GM12878 (cell line): ENCODE data around the gene SYNDIG1. TPM values are rescaled to one million over a fixed set of nuclear protein-coding genes. Genes with fewer than 3 reads are reported as not detected.

ENCODE experiments used
- ATAC-seq: fragments of 200-7000 bp; cut with Tn5 transposase; 3 replicates; pipeline ENCODE4 v1.9.1; 2020; ENCODE audit warnings: mild to moderate bottlenecking, moderate library complexity
- BruUV-seq: library from RNA; stranded (reverse); fragments of 400-500 nt; replicated peaks from 2 replicates; lab custom pipeline; 2021; lab: Mats Ljungman, UMichigan
- CTCF ChIA-PET: fragments of 300-600 bp; sonication (Branson Sonifier 250); formaldehyde crosslinking; extraction: SDS; loops from one replicate; lab custom pipeline; 2021; ENCODE audit warnings: inconsistent platforms; lab: Yijun Ruan, JAX
- POLR2A ChIA-PET: fragments of 350-600 bp; formaldehyde crosslinking; extraction: SDS; loops from one replicate; lab custom pipeline; 2021; ENCODE audit warnings: inconsistent platforms; lab: Charles Lee
- RAD21 ChIA-PET: fragments of 300-600 bp; sonication (Branson Sonifier 250); formaldehyde crosslinking; loops from one replicate; lab custom pipeline; 2023; ENCODE audit warnings: antibody characterized with exemption; ENCODE audit not compliant: unreplicated experiment; lab: Charles Lee
- SMC1A ChIA-PET: fragments of 300-600 bp; sonication (Branson Sonifier 250); formaldehyde crosslinking; loops from one replicate; lab custom pipeline; 2023; ENCODE audit not compliant: unreplicated experiment, uncharacterized antibody; lab: Charles Lee
- DNase-seq: peaks from one replicate; pipeline ENCODE4 v3.0.0-alpha.2; 2011; ENCODE audit warnings: low read depth, low spot score
- FAIRE-seq: peaks from 3 replicates; lab custom pipeline; 2011; peaks lifted over from hg19 to GRCh38; lab: Jason Lieb, UNC
- H2AFZ ChIP-seq: 2 replicates; pipeline ENCODE4 v1.6.0; 2011; ENCODE audit warnings: low read depth, low read length, control low read depth; ENCODE audit not compliant: control insufficient read depth
- H3K27ac ChIP-seq: 2 replicates; pipeline ENCODE4 v1.5.1; 2011; ENCODE audit warnings: control low read depth; ENCODE audit not compliant: control insufficient read depth, insufficient read depth
- H3K27me3 ChIP-seq, 2 experiments: replicated peaks in 1 of 2; 2 replicates each; pipeline versions ENCODE4 v1.6.0 to v1.6.1; 2011; ENCODE audit warnings: low read length in 1 of 2; ENCODE audit not compliant: control insufficient read depth in 2 of 2, insufficient read depth in 2 of 2
- H3K36me3 ChIP-seq, 2 experiments: 2 replicates each; pipeline ENCODE4 v1.5.1; 2011; ENCODE audit warnings: low read length in 1 of 2; ENCODE audit not compliant: control insufficient read depth in 2 of 2, insufficient read depth in 2 of 2
- H3K4me1 ChIP-seq: 2 replicates; pipeline ENCODE4 v1.6.1; 2011; ENCODE audit warnings: mild to moderate bottlenecking, low read length, moderate library complexity, mixed read lengths; ENCODE audit not compliant: control insufficient read depth, insufficient read depth
- H3K4me2 ChIP-seq: 2 replicates; pipeline ENCODE4 v1.6.0; 2011; ENCODE audit warnings: control low read depth; ENCODE audit not compliant: control insufficient read depth, insufficient read depth
- H3K4me3 ChIP-seq: fragments of 200-600 bp; sonication (generic); 2 replicates; pipeline ENCODE4 v1.5.1; 2016
- H3K79me2 ChIP-seq: 2 replicates; pipeline ENCODE4 v1.6.0; 2011; ENCODE audit warnings: low read length; ENCODE audit not compliant: control insufficient read depth, insufficient read depth
- H3K9ac ChIP-seq: 2 replicates; pipeline ENCODE4 v1.8.0; 2011; ENCODE audit warnings: low read length, control low read depth, mixed read lengths; ENCODE audit not compliant: control insufficient read depth, insufficient read depth
- H3K9me3 ChIP-seq: replicated peaks from 3 replicates; pipeline ENCODE4 v1.5.1; 2011; ENCODE audit warnings: mild to moderate bottlenecking, low read length; ENCODE audit not compliant: control insufficient read depth, insufficient read depth
- H4K20me1 ChIP-seq: 2 replicates; pipeline ENCODE4 v1.6.0; 2011; ENCODE audit not compliant: control insufficient read depth, insufficient read depth
- ASH2L ChIP-seq: fragments of 300-600, 200-600 bp; sonication (generic); IDR thresholded peaks from 2 replicates; pipeline ENCODE4 v1.6.1; 2017; ENCODE audit warnings: low read depth, mild to moderate bottlenecking, borderline replicate concordance
- ATF2 ChIP-seq: IDR thresholded peaks from 2 replicates; pipeline ENCODE4 v1.6.1; 2012; ENCODE audit warnings: low read length, inconsistent platforms
- BMI1 ChIP-seq: fragments of 450-650 bp; IDR thresholded peaks from 2 replicates; pipeline ENCODE4 v1.6.1; 2016; ENCODE audit warnings: mild to moderate bottlenecking, moderate library complexity, borderline replicate concordance
- CBX3 ChIP-seq: fragments of 200-600 bp; sonication (generic); IDR thresholded peaks from 2 replicates; pipeline ENCODE4 v1.6.1; 2016; ENCODE audit warnings: low read depth, borderline replicate concordance
- EP300 ChIP-seq, 2 experiments: fragments of 150-350 bp in 1 of 2; IDR thresholded peaks; 2 replicates each; pipeline ENCODE4 v1.6.1; 2011 to 2012; ENCODE audit warnings: low read depth in 2 of 2, low read length in 2 of 2, borderline replicate concordance in 1 of 2, improper control_type of control experiment in 1 of 2, inconsistent platforms in 1 of 2; ENCODE audit not compliant: control insufficient read depth in 1 of 2
- FOXK2 ChIP-seq: fragments of 450-650 bp; IDR thresholded peaks from 2 replicates; pipeline ENCODE4 v1.6.1; 2017; ENCODE audit warnings: mild to moderate bottlenecking, moderate library complexity
- HCFC1 ChIP-seq: fragments of 150-350 bp; IDR thresholded peaks from 2 replicates; pipeline ENCODE4 v1.6.1; 2014; ENCODE audit warnings: low read length
- HSF1 ChIP-seq: fragments of 150-350 bp; IDR thresholded peaks from 2 replicates; pipeline ENCODE4 v1.6.1; 2014; ENCODE audit warnings: mild to moderate bottlenecking, low read depth, low read length
- KAT2A ChIP-seq: conservative IDR thresholded peaks from 2 replicates; pipeline ENCODE4 v1.6.1; 2011; ENCODE audit warnings: low read depth, low read length; ENCODE audit not compliant: control insufficient read depth
- RUNX3 ChIP-seq: IDR thresholded peaks from 2 replicates; pipeline ENCODE4 v1.6.1; 2012; ENCODE audit warnings: low read length, inconsistent platforms
- SRF ChIP-seq, 2 experiments: IDR thresholded peaks; 2 replicates each; pipeline ENCODE4 v1.6.1; 2011; ENCODE audit warnings: low read depth in 2 of 2, low read length in 2 of 2, mild to moderate bottlenecking in 1 of 2, moderate library complexity in 1 of 2
- TAF1 ChIP-seq: IDR thresholded peaks from 2 replicates; pipeline ENCODE4 v1.6.1; 2011; ENCODE audit warnings: mild to moderate bottlenecking, low read depth, low read length, borderline replicate concordance
- TBL1XR1 ChIP-seq: IDR thresholded peaks from 2 replicates; pipeline ENCODE4 v1.6.1; 2012; ENCODE audit warnings: low read depth, low read length, improper control_type of control experiment
- WGBS: methylation state at CpG from one replicate; pipeline ENCODE4 v1.1.6; 2016; ENCODE audit warnings: low lambda C conversion rate; ENCODE audit not compliant: insufficient replicate concordance, insufficient coverage; ENCODE audit errors: missing lambda C conversion rate; 5-methylcytosine and 5-hydroxymethylcytosine counted together
- in situ Hi-C: fragments of 300-500 bp; cut with MboI; formaldehyde crosslinking; loops from 9 replicates; pipeline ENCODE4 v1.14.3; 2018; ENCODE audit warnings: mixed read lengths
- intact Hi-C: fragments of 100-400 bp; cut with micrococcal nuclease; formaldehyde crosslinking; loops from one replicate; pipeline ENCODE4 v1.14.2; 2022; ENCODE audit not compliant: unreplicated experiment
- polyA plus RNA-seq, 11 experiments: library from polyadenylated mRNA; depleted of rRNA in 4 of 11; unstranded in 6 of 11; stranded (reverse) in 5 of 11; fragments of >200 nt; fragmentation: Nextera tagmentation in 4 of 11; fragmentation: Illumina TruSeq in 1 of 11; extraction: Ambion mirVana in 4 of 11; extraction: Trizol in 1 of 11; gene quantifications; 1 replicate in 1 of 11; 2 replicates in 10 of 11; pipeline versions ENCODE4 v1.2.1 to v1.2.3, GENCODE V29; 2011 to 2016; ENCODE audit warnings: inconsistent platforms in 2 of 11, missing spikeins in 2 of 11, low read depth in 1 of 11
- total RNA-seq, 4 experiments: library from RNA; depleted of rRNA in 3 of 4; stranded (reverse); fragments of >200 nt in 3 of 4; fragmentation: Illumina TruSeq in 1 of 4; extraction: Trizol in 1 of 4; gene quantifications; 2 replicates each; pipeline versions ENCODE4 v1.2.1 to v1.2.3, GENCODE V29; 2013 to 2021
- TF ChIP-seq, protein P1 (sequence below): fragments of 450-650 bp; IDR thresholded peaks from 2 replicates; pipeline ENCODE4 v1.6.1; 2017; ENCODE audit warnings: mild to moderate bottlenecking, low read depth, inconsistent platforms; ENCODE audit not compliant: poor library complexity, severe bottlenecking

The SYNDIG1 gene
- total and polyA plus RNA-seq, 10 of the 15 experiments (the other 5 are each of a cell fraction or from before 2014, with no cell fraction given): not detected

DNA sequence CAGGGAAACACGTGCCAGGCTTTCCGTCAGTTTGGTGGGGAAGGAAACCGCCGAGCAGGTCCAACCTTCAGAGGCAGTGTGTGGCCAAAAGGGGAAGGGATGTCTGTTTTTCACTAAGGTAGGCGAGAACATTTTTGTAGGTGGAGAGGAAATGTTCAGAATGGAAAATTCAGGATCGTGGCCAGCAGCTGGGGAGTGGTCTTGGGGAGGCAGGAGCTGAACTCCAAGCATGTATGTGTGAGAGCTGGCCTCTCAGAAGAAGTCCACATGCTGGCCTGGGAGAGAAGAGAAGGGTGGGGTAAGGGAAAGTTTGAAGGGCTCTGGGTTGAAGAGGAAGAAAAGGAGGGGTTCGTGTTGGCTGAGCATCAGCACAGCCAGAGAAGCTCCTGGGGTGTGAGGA, 74.9 kb downstream of the SYNDIG1 start:
- no peaks in the 10 kb centered on the region for H3K4me1 ChIP-seq
- H3K27me3 ChIP-seq: no peaks in the 10 kb centered on the region
- no peaks in the 10 kb centered on the region for H3K79me2 ChIP-seq
- no peak for ATAC-seq
- no peak overlapping the region for H3K4me3 ChIP-seq
- H3K27ac ChIP-seq: no peak overlapping the region
- H3K9me3 ChIP-seq: no peaks in the 10 kb centered on the region
- H4K20me1 ChIP-seq: no peaks in the 10 kb centered on the region
- CTCF ChIA-PET: no interaction called here
- intact Hi-C loops: no loop called here
- SMC1A ChIA-PET: no interaction called here
- H2AFZ ChIP-seq: no peak overlapping the region
- no peak for TF ChIP-seq SRF (IDR thresholded peaks at IDR 0.05; ENCODE audit: low read depth in 2 of 2, low read length in 2 of 2)
- TF ChIP-seq TBL1XR1: no peak
- no peak for TF ChIP-seq BMI1
- TF ChIP-seq FOXK2: no peak
- no peak for TF ChIP-seq EP300 (IDR thresholded peaks at IDR 0.05; ENCODE audit: borderline replicate concordance in 1 of 2, control insufficient read depth in 1 of 2, low read depth in 2 of 2, low read length in 2 of 2)
- TF ChIP-seq, all 136 proteins: peak for 0
- Histone ChIP-seq H3K9ac (no peak overlapping the region), H3K36me3 (no peaks in the 10 kb centered on the region), H3K4me2 (no peak overlapping the region)
- in situ Hi-C loops: no loop called here
- FAIRE-seq: no peak
- ChIA-PET RAD21 (no interaction called here), POLR2A (no interaction called here)
- no TSS peak for BruUV-seq
- 12% methylated on average over 7 of the region's 7 CpGs for WGBS
- DNase-seq: no peak

GRCh38 chr20:24545168-24545567, 75.7 kb downstream of the SYNDIG1 start:
- no peaks in the 10 kb centered on the region for H4K20me1 ChIP-seq
- TF ChIP-seq KAT2A: no peak
- no peak for TF ChIP-seq HCFC1
- no peak for TF ChIP-seq HSF1
- TF ChIP-seq ATF2: no peak
- no peak for TF ChIP-seq CBX3
- TF ChIP-seq, protein P1, sequence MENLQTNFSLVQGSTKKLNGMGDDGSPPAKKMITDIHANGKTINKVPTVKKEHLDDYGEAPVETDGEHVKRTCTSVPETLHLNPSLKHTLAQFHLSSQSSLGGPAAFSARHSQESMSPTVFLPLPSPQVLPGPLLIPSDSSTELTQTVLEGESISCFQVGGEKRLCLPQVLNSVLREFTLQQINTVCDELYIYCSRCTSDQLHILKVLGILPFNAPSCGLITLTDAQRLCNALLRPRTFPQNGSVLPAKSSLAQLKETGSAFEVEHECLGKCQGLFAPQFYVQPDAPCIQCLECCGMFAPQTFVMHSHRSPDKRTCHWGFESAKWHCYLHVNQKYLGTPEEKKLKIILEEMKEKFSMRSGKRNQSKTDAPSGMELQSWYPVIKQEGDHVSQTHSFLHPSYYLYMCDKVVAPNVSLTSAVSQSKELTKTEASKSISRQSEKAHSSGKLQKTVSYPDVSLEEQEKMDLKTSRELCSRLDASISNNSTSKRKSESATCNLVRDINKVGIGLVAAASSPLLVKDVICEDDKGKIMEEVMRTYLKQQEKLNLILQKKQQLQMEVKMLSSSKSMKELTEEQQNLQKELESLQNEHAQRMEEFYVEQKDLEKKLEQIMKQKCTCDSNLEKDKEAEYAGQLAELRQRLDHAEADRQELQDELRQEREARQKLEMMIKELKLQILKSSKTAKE: no peak
- no peak for TF ChIP-seq TAF1
- TF ChIP-seq ASH2L: no peak
- TF ChIP-seq RUNX3: no peak

More at GRCh38 chr20:24545168-24545567, 75.7 kb downstream of the SYNDIG1 start:
- H3K4me2 ChIP-seq: no peak overlapping the region
- H3K4me1 ChIP-seq: no peaks in the 10 kb centered on the region
- in situ Hi-C loops: no loop called here
- ATAC-seq (no peak), FAIRE-seq (no peak), DNase-seq (no peak)
- no peaks in the 10 kb centered on the region for H3K9me3 ChIP-seq
- ChIA-PET CTCF (no interaction called here), RAD21 (no interaction called here), POLR2A (no interaction called here), SMC1A (no interaction called here)
- no peak overlapping the region for H3K27ac ChIP-seq
- H3K9ac ChIP-seq: no peak overlapping the region
- no TSS peak for BruUV-seq
- H3K36me3 ChIP-seq: no peaks in the 10 kb centered on the region
- no peak overlapping the region for H3K4me3 ChIP-seq
- H3K27me3 ChIP-seq: no peaks in the 10 kb centered on the region
- no peak overlapping the region for H2AFZ ChIP-seq
- WGBS: 41% methylated on average over 11 of the region's 11 CpGs
- intact Hi-C loops: no loop called here
- H3K79me2 ChIP-seq: no peaks in the 10 kb centered on the region
